A549 treated with Hydrocortisone at 1 μM for 4 hours (cell line): ENCODE measurements around the gene PDE3B. TPM values are rescaled to one million over a fixed set of nuclear protein-coding genes. Genes with fewer than 3 reads are reported as not detected.

Source experiments
- total RNA-seq: library from RNA; stranded (reverse); fragments of 200-300 nt; extraction: Qiagen RNA extraction; gene quantifications from 5 replicates; pipeline ENCODE4 v1.2.3, GENCODE V29; 2022

PDE3B gene
- total RNA-seq, result 1.5 to 2.4 TPM (median 1.9 TPM) in 5 replicates

DNA sequence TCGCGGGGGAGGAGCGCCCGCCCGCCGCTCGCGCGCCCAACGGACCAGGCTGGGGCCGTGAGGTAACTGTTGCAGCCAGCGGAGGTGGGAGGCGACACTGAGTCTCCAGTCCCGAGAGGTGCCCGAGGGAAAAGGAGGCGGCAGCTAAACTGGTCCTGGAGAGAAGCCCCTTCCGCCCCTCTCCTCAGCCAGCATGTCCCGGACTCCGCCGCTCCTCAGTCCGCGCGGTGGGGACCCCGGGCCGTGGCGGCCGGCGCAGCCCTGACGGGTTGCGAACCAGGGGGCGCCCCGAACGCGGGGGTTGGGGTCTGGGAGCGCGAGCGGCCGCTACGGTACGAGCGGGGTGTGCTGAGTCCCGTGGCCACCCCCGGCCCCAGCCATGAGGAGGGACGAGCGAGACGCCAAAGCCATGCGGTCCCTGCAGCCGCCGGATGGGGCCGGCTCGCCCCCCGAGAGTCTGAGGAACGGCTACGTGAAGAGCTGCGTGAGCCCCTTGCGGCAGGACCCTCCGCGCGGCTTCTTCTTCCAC, at the start of gene PDE3B:
PDE3B (plus strand) TSS at position 108 of the 529 bp plus-strand sequence; CDS start at position 380, 272 bp downstream.

DNA sequence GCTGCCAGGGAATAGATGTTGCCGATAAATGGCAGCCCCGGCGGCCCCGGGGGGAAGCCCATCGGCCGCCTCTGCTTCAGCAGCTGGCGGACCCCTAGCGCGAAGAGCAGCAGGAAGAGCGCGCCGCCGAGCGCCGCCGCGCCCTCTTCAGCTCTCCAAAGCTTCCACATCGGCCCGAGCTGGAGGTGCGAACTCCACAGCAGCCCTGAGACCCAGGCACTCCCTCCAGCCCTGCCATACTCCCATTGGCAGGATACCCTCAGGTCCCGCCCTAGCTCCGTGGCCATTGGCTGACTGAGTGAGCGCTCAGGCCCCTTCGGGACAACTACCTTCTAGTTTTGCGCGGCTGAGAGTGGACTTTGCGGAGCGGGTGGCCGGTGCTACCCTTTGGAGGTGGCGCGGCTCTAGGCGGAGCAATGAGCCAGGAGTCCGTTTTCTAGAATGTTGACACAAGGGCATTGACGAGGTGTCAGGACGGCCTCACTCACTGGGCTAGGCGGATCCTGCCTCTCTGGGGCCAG, 248.5 kb downstream of the PDE3B start, which contains the start of gene CYP2R1:
CYP2R1 (minus strand) TSS at position 196 of the 521 bp plus-strand sequence; CDS start at position 170, 26 bp downstream.

Other genes starting within 250 kb of the PDE3B start
- 99.8 to 141 TPM (median 112 TPM) in 5 replicates for gene COPB1, start 144.0 kb upstream of the PDE3B start, total RNA-seq
- 184 to 194 TPM (median 186 TPM) in 5 replicates for gene PSMA1, start 123.4 kb upstream of the PDE3B start, total RNA-seq
- 10.1 to 14.4 TPM (median 11.7 TPM) in 5 replicates for gene CYP2R1, start 248.4 kb downstream of the PDE3B start, total RNA-seq